ENCODE measurements around the gene SSRP1.
"Not testable (repeated sequence)": the region's sequence is repeated elsewhere in the genome, so short reads cannot be mapped to it uniquely, and the experiment has no call there.

The SSRP1 gene

DNA sequence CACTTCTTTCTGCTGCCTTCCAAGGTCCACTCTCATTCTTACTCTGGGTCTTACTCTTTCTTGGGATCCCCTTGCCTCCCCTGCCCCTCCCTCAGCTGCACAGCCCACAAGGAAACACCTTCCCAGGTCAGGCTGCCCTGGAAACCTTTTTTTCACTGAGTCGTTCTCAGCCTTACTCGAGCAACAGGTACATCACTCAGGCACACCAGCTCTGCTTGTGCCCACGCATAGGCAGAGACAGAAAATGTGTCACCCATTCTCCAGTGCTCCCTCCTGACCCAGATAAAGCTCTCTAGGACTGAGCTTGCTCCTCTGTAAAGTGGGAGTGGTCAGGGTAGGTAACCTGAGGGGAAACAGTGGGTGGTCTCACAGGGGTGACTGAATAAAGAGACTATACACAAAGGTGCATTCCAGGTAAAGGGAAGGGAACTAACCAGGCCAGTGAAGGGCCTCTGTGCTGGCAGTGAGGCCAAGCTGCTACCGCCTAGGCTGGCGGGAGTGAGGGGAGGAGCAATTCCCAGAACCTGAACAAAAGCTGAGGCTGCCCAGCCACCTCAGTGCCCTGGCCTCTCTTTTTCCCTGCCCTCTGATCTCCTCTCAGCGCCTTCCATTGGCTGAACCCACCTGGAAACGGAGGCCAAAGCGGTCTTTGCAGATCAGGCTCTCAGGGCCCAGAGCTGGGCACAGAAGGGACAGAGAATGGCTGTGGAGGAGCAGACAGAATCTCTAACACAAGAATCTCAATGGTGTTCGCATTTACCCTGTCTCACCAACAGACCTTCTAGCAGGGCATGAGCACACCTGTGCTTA lies 29.4 kb upstream of the SSRP1 start:
- no peaks in the 10 kb centered on the region for H3K36me3 ChIP-seq (ENCODE audit: insufficient read depth, low read length)
- H3K4me1 ChIP-seq (ENCODE audit: insufficient read depth, low read length): peaks cover 16% of the 10 kb centered on the region
- H3K9ac ChIP-seq (ENCODE audit: low read depth, low read length): no peak overlapping the region
- H3K9me3 ChIP-seq (ENCODE audit: control insufficient read depth, insufficient read depth, low read length): no peaks in the 10 kb centered on the region; the same call in 1 of the 2 replicates

DNA sequence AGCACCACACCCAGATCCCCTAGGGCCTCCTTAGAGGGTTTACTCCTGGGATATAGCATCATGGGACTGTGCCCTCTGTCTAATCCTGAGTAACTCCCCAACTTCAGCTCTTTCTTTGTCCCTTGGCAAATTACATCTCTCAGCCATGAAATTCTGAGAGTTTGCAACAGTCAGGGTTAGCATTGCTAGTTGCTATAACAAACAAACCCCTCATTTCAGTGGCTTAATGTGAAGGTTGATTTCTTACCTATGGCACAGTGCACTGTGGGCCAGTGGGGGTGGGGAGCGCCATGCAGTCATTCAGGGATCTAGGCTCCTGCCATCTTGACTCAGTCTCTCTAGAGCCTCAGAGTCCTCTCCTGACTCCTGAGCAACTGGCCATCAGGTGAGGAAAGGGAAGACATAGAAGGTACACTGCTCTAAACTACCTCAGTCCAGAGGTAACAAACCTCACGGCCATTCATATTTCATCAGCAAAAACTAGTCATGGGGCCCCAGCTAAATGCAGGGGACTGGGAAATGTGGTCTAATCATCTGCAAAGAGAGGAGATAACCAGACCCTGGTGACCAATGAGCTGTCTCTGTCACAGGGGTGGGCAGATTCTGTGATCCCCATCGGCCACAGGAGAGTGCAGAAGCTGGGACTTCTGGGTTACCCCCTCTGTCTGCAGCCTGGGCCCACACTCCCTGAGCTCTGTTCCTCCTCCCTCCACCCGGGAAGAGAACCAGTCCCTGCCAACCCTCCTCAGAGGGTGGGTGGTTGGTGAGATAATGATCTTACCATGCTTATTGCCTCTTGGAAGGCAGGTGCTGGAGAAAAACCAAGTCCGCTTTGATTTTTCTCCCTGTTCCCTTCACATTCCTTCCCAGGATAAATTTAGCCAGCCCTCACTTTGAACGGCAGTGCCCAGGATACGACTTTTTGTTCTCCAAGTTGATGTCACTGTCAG lies 27.7 kb upstream of the SSRP1 start:
- H3K9me3 ChIP-seq (ENCODE audit: control insufficient read depth, insufficient read depth, low read length): no peaks in the 10 kb centered on the region; the same call in 1 of the 2 replicates
- no peaks in the 10 kb centered on the region for H3K36me3 ChIP-seq (ENCODE audit: insufficient read depth, low read length)
- H3K9ac ChIP-seq (ENCODE audit: low read depth, low read length): no peak overlapping the region
- H3K4me1 ChIP-seq (ENCODE audit: insufficient read depth, low read length): peaks cover 16% of the 10 kb centered on the region

DNA sequence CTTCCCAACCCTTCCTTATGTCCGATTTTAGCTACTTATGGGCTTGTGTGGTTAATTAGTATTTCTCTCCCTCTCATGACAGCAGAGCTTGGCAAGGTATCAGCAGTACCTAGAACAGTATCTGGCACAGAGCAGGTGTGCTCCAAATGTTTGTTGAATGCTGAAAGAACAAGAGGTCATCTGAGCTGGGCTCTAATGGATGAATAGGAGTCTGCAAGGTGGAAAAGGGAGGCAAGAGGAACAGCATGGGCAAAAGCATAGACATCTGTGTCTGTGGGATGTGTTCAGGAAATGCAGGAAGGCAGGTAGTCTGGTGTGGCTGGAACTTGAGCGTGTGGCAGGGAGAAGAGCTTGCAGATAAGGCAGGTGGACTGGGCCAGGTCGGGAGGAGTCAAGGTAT lies 26.2 kb upstream of the SSRP1 start:
- H3K4me1 ChIP-seq (ENCODE audit: insufficient read depth, low read length): peaks cover 19% of the 10 kb centered on the region
- no peak overlapping the region for H3K9ac ChIP-seq (ENCODE audit: low read depth, low read length)
- H3K9me3 ChIP-seq (ENCODE audit: control insufficient read depth, insufficient read depth, low read length): no peaks in the 10 kb centered on the region; the same call in 1 of the 2 replicates
- no peaks in the 10 kb centered on the region for H3K36me3 ChIP-seq (ENCODE audit: insufficient read depth, low read length)

DNA sequence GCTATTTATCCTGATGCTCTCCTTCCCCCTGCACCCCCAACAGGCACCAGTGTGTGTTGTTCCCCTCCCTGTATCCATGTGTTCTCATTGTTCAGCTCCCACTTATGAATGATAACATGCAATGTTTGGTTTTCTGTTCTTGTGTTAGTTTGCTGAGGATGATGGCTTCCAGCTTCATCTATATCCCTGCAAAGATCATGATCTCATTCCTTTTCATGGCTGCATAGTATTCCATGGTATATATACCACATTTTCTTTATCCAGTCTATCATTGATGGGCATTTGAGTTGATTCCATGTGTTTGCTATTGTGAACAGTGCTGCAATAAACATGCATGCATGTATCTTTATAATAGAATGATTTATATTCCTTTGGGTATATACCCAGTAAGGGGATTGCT lies 25.7 kb upstream of the SSRP1 start:
- H3K9ac ChIP-seq (ENCODE audit: low read depth, low read length); H3K9me3 ChIP-seq (ENCODE audit: control insufficient read depth, insufficient read depth, low read length); H3K36me3 ChIP-seq (ENCODE audit: insufficient read depth, low read length): not testable (repeated sequence)
- peaks cover 19% of the 10 kb centered on the region for H3K4me1 ChIP-seq (ENCODE audit: insufficient read depth, low read length)

DNA sequence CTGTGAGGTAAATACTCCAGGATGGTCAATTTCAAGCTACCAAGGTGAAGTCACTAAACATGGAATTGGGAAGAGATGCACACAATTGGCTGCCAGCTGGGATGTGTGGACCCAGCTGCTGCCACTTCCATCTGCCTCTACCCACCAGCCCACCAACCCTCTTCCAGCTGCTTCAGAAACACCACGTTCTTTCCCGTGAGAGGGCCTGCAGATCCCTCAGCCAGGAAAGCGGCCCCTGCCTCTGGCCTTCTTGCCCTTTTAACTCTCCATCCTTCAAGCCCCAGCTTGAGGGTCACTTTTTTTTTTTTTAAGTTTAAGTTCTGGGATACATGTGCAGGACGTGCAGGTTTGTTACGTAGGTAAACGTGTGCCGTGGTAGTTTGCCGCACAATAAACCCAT lies 25.3 kb upstream of the SSRP1 start:
- H3K36me3 ChIP-seq (ENCODE audit: insufficient read depth, low read length): no peaks in the 10 kb centered on the region
- no peaks in the 10 kb centered on the region; the same call in 1 of the 2 replicates for H3K9me3 ChIP-seq (ENCODE audit: control insufficient read depth, insufficient read depth, low read length)
- no peak overlapping the region for H3K9ac ChIP-seq (ENCODE audit: low read depth, low read length)
- peaks cover 14% of the 10 kb centered on the region for H3K4me1 ChIP-seq (ENCODE audit: insufficient read depth, low read length)

DNA sequence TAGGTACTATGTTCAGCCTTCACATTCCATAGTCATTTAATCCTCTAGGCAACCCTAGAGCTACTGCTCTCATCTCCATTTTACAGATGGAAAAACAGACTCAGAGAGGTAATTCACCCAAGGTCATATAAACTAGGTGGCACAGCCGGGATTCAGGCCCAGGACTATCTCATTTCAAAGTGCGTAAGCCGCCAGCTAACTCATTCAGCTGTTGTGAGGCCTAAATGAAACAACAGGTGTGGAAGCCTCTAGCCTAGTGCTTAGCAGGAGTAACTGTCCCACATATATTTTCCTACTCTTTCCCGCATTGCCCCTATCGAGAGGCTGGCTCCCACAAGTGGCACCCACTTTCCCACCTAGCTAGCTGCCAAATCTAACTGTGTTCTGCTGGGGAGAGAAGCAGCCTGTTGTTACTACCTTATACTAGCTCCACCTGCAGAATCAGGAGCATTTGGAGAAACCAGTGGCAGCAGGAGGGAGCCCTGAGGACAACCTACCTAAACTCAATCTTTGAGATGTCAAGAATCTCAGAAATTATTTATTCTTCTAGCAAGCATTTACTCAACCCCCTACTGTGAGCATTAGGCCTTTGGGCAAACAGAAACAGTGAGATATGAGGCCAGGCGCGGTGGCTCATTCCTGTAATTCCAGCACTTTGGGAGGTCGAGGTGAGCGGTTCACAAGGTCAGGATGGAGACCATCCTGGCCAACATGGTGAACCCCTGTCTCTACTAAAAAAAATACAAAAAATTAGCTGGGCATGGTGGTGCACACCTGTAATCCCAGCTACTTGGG lies 24.4 kb upstream of the SSRP1 start:
- H3K36me3 ChIP-seq (ENCODE audit: insufficient read depth, low read length): no peaks in the 10 kb centered on the region
- peaks cover 5% of the 10 kb centered on the region; the same call in 1 of the 2 replicates for H3K4me1 ChIP-seq (ENCODE audit: insufficient read depth, low read length)
- H3K9ac ChIP-seq (ENCODE audit: low read depth, low read length): no peak overlapping the region
- no peaks in the 10 kb centered on the region; the same call in 1 of the 2 replicates for H3K9me3 ChIP-seq (ENCODE audit: control insufficient read depth, insufficient read depth, low read length)

DNA sequence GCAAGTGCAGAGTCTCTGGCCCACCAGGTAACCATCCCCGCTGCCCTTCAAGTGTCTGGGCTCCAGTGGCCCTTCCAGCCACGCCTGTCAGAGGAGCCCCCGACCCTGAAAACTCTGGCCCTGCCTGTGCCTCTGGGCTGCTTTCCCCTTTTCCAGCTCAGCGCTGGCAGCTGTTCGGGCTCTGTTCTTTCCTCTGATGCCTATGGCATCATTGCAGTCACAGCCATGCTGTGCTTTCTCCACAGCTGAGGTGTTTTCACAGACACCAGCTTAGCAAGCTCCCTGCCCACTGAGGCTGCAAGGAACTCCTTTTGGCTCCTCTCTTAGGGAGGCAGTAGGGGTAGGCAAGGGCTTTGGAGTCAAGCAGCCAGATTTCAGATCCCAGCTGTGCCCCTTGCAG lies 23.7 kb upstream of the SSRP1 start:
- 0 out of 2 replicates have a peak, but pooled peaks cover 3% of the 10 kb centered on the region for H3K4me1 ChIP-seq (ENCODE audit: insufficient read depth, low read length)
- H3K9me3 ChIP-seq (ENCODE audit: control insufficient read depth, insufficient read depth, low read length): no peaks in the 10 kb centered on the region; the same call in 1 of the 2 replicates
- no peak overlapping the region for H3K9ac ChIP-seq (ENCODE audit: low read depth, low read length)
- H3K36me3 ChIP-seq (ENCODE audit: insufficient read depth, low read length): no peaks in the 10 kb centered on the region

DNA sequence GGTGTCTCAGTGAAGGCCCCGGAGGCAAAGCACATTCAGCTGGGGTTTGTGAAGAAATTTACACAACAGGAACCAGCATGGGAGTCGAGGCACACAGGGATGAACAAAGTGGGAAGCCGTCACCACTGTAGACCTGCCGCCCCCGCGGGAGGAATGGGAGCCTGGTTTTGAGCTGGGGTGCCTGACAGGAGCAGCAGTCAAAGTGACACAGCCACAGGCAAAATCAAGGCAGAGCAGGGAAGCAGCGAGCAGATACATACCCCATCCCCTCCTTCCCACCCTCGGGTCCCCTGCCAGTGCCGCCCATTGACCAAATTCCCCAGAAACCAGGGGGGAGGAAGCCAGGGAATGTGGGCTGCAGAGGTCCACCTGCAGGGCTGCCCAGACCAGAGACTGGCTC lies 23.3 kb upstream of the SSRP1 start:
- H3K4me1 ChIP-seq (ENCODE audit: insufficient read depth, low read length): 0 out of 2 replicates have a peak, but pooled peaks cover 3% of the 10 kb centered on the region
- no peaks in the 10 kb centered on the region; the same call in 1 of the 2 replicates for H3K9me3 ChIP-seq (ENCODE audit: control insufficient read depth, insufficient read depth, low read length)
- H3K9ac ChIP-seq (ENCODE audit: low read depth, low read length): no peak overlapping the region; the same call in 1 of the 2 replicates
- no peaks in the 10 kb centered on the region for H3K36me3 ChIP-seq (ENCODE audit: insufficient read depth, low read length)

DNA sequence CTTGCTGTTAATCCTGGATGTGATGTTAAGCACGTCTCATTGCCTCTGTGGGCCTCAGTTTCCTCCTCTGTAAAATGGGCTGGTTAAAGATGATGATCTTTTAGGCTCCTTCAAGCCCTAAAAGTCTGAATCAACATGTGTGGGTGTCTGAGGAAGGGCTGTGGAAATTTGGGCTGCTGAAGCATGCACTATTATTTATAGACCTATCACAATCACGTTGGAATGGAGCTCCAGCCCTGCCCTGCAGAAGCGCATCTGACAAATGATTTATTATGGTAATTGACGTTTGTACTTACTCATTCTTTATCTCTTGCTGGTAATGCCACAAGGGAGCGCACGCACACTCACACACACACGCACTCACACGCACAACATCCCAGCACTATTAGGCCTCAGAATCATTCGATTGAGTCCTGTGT lies 22.9 kb upstream of the SSRP1 start:
- H3K9me3 ChIP-seq (ENCODE audit: control insufficient read depth, insufficient read depth, low read length): no peaks in the 10 kb centered on the region; the same call in 1 of the 2 replicates
- H3K9ac ChIP-seq (ENCODE audit: low read depth, low read length): no peak overlapping the region
- 0 out of 2 replicates have a peak, but pooled peaks cover 3% of the 10 kb centered on the region for H3K4me1 ChIP-seq (ENCODE audit: insufficient read depth, low read length)
- H3K36me3 ChIP-seq (ENCODE audit: insufficient read depth, low read length): no peaks in the 10 kb centered on the region

DNA sequence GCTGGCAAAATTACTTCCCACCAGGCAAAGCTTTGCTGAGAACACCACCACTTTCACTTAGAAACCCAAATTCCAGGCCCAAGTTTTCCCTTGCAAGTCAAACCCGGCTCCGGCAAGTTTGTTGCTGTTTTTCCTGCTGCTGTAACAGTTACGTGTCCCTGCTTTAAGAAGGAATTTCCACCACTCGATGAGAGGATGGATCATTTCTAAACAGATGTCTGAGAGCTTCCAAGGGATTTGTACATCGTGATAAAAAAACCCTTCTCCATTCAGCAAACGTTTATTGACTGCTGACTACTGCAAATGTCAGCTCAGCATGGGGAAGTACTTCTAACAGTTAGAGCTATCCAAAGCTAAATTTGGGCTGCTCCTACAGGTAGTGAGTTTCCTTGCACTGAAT lies 22.2 kb upstream of the SSRP1 start:
- no peaks in the 10 kb centered on the region for H3K36me3 ChIP-seq (ENCODE audit: insufficient read depth, low read length)
- peaks cover 9% of the 10 kb centered on the region; the same call in 1 of the 2 replicates for H3K4me1 ChIP-seq (ENCODE audit: insufficient read depth, low read length)
- no peaks in the 10 kb centered on the region for H3K9me3 ChIP-seq (ENCODE audit: control insufficient read depth, insufficient read depth, low read length)
- H3K9ac ChIP-seq (ENCODE audit: low read depth, low read length): no peak overlapping the region

DNA sequence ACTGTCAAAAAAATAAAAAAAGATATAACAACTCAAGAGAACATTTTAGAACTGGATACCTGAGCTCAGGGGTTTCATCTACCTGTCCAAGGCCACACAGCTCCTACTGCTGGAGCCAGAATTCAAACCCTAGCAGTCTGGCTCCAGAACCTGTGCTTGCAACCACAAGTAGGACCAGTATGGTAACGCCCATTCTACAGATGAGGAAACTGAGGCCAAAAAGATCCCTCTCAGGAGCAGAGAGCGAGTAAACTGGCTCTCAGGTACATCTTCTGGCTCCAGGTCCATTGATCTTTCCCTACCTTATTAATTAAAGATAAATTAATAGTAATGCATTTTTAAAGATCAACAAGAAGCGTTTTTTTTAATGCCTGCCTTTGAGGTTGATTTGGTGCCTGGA lies 21.6 kb upstream of the SSRP1 start:
- no peaks in the 10 kb centered on the region for H3K9me3 ChIP-seq (ENCODE audit: control insufficient read depth, insufficient read depth, low read length)
- H3K36me3 ChIP-seq (ENCODE audit: insufficient read depth, low read length): no peaks in the 10 kb centered on the region
- H3K9ac ChIP-seq (ENCODE audit: low read depth, low read length): no peak overlapping the region
- peaks cover 9% of the 10 kb centered on the region; the same call in 1 of the 2 replicates for H3K4me1 ChIP-seq (ENCODE audit: insufficient read depth, low read length)

DNA sequence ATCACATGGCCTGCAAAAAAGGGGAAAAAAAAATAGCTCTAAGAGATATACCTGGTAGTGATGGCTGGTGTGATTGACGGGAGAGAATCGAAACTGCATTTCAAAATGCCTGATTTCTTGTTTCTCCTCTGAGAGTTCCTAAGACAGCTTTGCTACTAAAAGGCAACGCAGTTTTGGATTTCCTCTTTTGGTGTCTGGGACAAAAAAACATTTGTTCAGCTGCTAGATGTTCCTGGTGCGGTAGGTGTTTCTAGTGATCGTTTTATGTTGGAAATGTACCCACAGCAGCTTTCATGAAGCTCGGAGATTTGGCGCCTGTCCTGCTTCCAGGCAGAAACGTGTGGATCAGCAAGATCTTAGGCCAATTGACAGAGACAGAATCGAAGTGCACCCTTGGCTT lies 20.6 kb upstream of the SSRP1 start:
- Histone ChIP-seq H3K4me1 (ENCODE audit: insufficient read depth, low read length) (peaks cover 9% of the 10 kb centered on the region; the same call in 1 of the 2 replicates), H3K9ac (ENCODE audit: low read depth, low read length) (no peak overlapping the region), H3K36me3 (ENCODE audit: insufficient read depth, low read length) (no peaks in the 10 kb centered on the region), H3K9me3 (ENCODE audit: control insufficient read depth, insufficient read depth, low read length) (no peaks in the 10 kb centered on the region)

DNA sequence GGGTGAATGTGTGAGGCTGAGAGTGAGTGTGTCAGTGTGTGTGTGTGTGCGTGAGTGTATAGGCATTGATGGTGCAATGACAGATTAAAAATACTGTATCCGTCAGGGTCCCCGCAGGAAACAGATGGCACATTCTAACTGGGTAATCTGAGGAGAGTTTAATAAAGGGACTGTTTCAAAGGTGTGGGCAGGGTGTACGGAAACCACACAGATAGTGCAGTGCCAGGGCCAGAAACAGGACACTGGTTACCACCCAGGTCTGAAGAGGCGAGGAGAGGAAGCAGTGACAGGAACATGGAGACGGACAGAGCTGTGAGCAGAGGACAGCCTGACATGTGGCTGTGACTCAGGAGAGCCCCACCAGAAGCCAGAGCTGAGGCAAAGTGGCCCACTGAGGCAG lies 19.0 kb upstream of the SSRP1 start:
- peaks cover 9% of the 10 kb centered on the region; the same call in 1 of the 2 replicates for H3K4me1 ChIP-seq (ENCODE audit: insufficient read depth, low read length)
- H3K9ac ChIP-seq (ENCODE audit: low read depth, low read length): no peak overlapping the region

DNA sequence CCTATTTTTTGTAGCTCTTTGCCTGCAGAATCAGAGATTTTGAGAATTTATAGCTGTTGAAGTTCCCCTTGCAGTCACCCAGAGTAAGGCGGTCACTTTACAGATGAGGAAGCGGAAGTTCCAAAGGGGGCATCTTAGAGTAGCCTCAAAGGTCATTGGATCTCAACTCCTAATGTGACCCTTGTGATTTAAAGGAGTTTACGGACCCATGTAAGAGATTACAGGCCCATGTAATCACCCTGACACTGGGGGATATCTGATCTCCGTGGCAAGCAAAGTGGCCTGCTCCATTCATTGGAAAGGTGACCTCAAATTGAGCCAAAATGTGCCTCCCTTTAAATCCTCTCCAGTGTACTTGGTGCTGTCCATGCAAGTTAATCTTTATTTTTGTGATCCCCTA lies 18.2 kb upstream of the SSRP1 start:
- Histone ChIP-seq H3K9me3 (ENCODE audit: control insufficient read depth, insufficient read depth, low read length) (no peaks in the 10 kb centered on the region), H3K9ac (ENCODE audit: low read depth, low read length) (no peak overlapping the region), H3K36me3 (ENCODE audit: insufficient read depth, low read length) (no peaks in the 10 kb centered on the region), H3K4me1 (ENCODE audit: insufficient read depth, low read length) (peaks cover 9% of the 10 kb centered on the region; the same call in 1 of the 2 replicates)

More for the DNA sequence above, 19.0 kb upstream of the SSRP1 start:
- no peaks in the 10 kb centered on the region for H3K36me3 ChIP-seq (ENCODE audit: insufficient read depth, low read length)
- no peaks in the 10 kb centered on the region for H3K9me3 ChIP-seq (ENCODE audit: control insufficient read depth, insufficient read depth, low read length)

Measured in ES-I3 (cell line).